GM19025 (cell line): Measurements from ENCODE around the gene SOAT1.
"Not testable (repeated sequence)": the region's sequence is repeated elsewhere in the genome, so short reads cannot be mapped to it uniquely, and the experiment has no call there.

Source experiments
- ATAC-seq: cut with Tn5 transposase; IDR thresholded peaks from one replicate; pipeline ENCODE4 v1.9.1; 2021; ENCODE audit warnings: mild to moderate bottlenecking, low read depth, moderate library complexity; ENCODE audit not compliant: unreplicated experiment

The SOAT1 gene

GRCh38 chr1:179293340-179294327 is at the start of gene SOAT1:
SOAT1 (plus strand) TSS chr1:179293797; CDS start chr1:179302685, 8,888 bp downstream.
- peak; percentile 97 for ATAC-seq

- ATAC-seq: not testable (repeated sequence)
Observed at GRCh38 chr1:179245426-179245825, 48.2 kb upstream of the SOAT1 start.

GRCh38 chr1:179247923-179248322 is 45.7 kb upstream of the SOAT1 start:
- ATAC-seq: no peak

- no peak for ATAC-seq
Observed at GRCh38 chr1:179251675-179252074, 41.9 kb upstream of the SOAT1 start.

- ATAC-seq: no peak
Observed at GRCh38 chr1:179252606-179253005, 41.0 kb upstream of the SOAT1 start.

GRCh38 chr1:179253286-179253972 is 40.2 kb upstream of the SOAT1 start:
- ATAC-seq: no peak

GRCh38 chr1:179262183-179262582 is 31.4 kb upstream of the SOAT1 start:
- no peak for ATAC-seq

GRCh38 chr1:179263121-179263520 is 30.5 kb upstream of the SOAT1 start:
- ATAC-seq: no peak

GRCh38 chr1:179264507-179264906 is 29.1 kb upstream of the SOAT1 start:
- no peak for ATAC-seq

- ATAC-seq: no peak
Observed at GRCh38 chr1:179269071-179269470, 24.5 kb upstream of the SOAT1 start.

GRCh38 chr1:179274424-179274823 is 19.2 kb upstream of the SOAT1 start:
- not testable (repeated sequence) for ATAC-seq

GRCh38 chr1:179278920-179279319 is 14.7 kb upstream of the SOAT1 start:
- ATAC-seq: no peak

- no peak for ATAC-seq
Observed at GRCh38 chr1:179283992-179284391, 9.6 kb upstream of the SOAT1 start.

- ATAC-seq: no peak
Observed at GRCh38 chr1:179287946-179288345, 5.7 kb upstream of the SOAT1 start.

- ATAC-seq: no peak
Observed at GRCh38 chr1:179288977-179289376, 4.6 kb upstream of the SOAT1 start.

- no peak for ATAC-seq
Observed at GRCh38 chr1:179295164-179295755, 1.7 kb downstream of the SOAT1 start.

GRCh38 chr1:179296356-179297104 is 2.9 kb downstream of the SOAT1 start:
- no peak for ATAC-seq

- no peak for ATAC-seq
Observed at GRCh38 chr1:179297105-179297378, 3.4 kb downstream of the SOAT1 start.

GRCh38 chr1:179298952-179299351 is 5.4 kb downstream of the SOAT1 start:
- ATAC-seq: peak; percentile 32

GRCh38 chr1:179300112-179300511 is 6.5 kb downstream of the SOAT1 start:
- ATAC-seq: no peak

GRCh38 chr1:179302070-179302469 is 8.5 kb downstream of the SOAT1 start:
- ATAC-seq: no peak
